Esophagus squamous epithelium (tissue), 4 donors: ENCODE results near the gene LMOD3.

ENCODE experiments used
- POLR2A ChIP-seq, 4 donors: fragments of 450-650 bp; IDR thresholded peaks; one replicate each; pipeline ENCODE4 v1.6.1; 2017; ENCODE audit warnings: antibody characterized with exemption in 4 of 4, mild to moderate bottlenecking in 4 of 4, moderate library complexity in 3 of 4
- TF ChIP-seq, protein P1 (sequence below), 6 experiments: fragments of 450-650 bp in 4 of 6; fragments of 200-600 bp in 2 of 6; sonication (generic) in 2 of 6; IDR thresholded peaks; one replicate each; pipeline ENCODE4 v1.5.1; 2016 to 2019; ENCODE audit warnings: antibody characterized with exemption in 6 of 6, mild to moderate bottlenecking in 4 of 6, moderate library complexity in 4 of 6

DNA sequence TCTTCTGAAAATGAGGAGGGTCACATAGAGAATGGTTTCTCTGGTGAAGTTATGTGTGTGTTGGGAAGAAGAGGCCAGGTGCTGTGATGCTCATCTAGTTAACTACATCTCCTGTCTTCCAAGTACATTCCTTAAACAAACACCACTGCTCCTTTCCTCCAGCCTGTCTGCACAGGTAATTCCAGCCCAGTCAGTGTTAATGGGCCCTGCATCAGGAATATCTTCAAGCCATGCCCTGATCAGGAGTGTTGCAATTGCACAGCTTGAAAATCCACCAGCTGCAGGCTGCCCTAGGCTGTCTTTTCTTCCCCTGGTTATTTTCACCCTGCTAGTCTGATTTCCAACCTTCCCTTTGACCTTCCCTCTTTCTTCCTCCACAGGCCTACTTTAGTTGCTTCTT lies 41.9 kb upstream of the LMOD3 start:
- TF ChIP-seq, protein P1, sequence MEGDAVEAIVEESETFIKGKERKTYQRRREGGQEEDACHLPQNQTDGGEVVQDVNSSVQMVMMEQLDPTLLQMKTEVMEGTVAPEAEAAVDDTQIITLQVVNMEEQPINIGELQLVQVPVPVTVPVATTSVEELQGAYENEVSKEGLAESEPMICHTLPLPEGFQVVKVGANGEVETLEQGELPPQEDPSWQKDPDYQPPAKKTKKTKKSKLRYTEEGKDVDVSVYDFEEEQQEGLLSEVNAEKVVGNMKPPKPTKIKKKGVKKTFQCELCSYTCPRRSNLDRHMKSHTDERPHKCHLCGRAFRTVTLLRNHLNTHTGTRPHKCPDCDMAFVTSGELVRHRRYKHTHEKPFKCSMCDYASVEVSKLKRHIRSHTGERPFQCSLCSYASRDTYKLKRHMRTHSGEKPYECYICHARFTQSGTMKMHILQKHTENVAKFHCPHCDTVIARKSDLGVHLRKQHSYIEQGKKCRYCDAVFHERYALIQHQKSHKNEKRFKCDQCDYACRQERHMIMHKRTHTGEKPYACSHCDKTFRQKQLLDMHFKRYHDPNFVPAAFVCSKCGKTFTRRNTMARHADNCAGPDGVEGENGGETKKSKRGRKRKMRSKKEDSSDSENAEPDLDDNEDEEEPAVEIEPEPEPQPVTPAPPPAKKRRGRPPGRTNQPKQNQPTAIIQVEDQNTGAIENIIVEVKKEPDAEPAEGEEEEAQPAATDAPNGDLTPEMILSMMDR (IDR thresholded peaks at IDR 0.05): no peak
- no peak for TF ChIP-seq POLR2A (IDR thresholded peaks at IDR 0.05)
